GM10266 (cell line): ENCODE results near the gene STUB1.
A peak's percentile ranks its signal among the peaks of the same experiment; 100 is the strongest.

Experiments used
- DNase-seq: peaks from one replicate; pipeline ENCODE4 v3.0.0; 2012; ENCODE audit errors: extremely low spot score
- CTCF ChIP-seq: IDR thresholded peaks from 2 replicates; pipeline ENCODE4 v1.5.1; 2012; ENCODE audit warnings: mild to moderate bottlenecking, low read depth; ENCODE audit not compliant: control insufficient read depth, insufficient read depth; ENCODE audit errors: missing control alignments

The STUB1 gene

GRCh38 chr16:716768-717325, 36.6 kb downstream of the STUB1 start:
- TF ChIP-seq CTCF = no peak
- DNase-seq = no peak

- no peak for TF ChIP-seq CTCF
- no peak for DNase-seq
Measured at GRCh38 chr16:717450-718245, 37.4 kb downstream of the STUB1 start.

- no peak for TF ChIP-seq CTCF
Measured at GRCh38 chr16:718389-718788, 38.2 kb downstream of the STUB1 start.

GRCh38 chr16:718922-719321, 38.7 kb downstream of the STUB1 start:
- no peak for DNase-seq
- no peak for TF ChIP-seq CTCF

More at GRCh38 chr16:718389-718788, 38.2 kb downstream of the STUB1 start:
- no peak for DNase-seq

- DNase-seq = no peak
- TF ChIP-seq CTCF = peak; percentile 37
Measured at GRCh38 chr16:719815-720446, 39.7 kb downstream of the STUB1 start.

GRCh38 chr16:720447-720989, 40.3 kb downstream of the STUB1 start:
- peak; percentile 87 for DNase-seq
- peak; percentile 50 for TF ChIP-seq CTCF
